Hypothalamus (tissue), 51 donors: ENCODE results near the gene KLRC3.
A peak's percentile ranks its signal among the peaks of the same experiment; 100 is the strongest.
"Not testable (repeated sequence)": the region's sequence is repeated elsewhere in the genome, so short reads cannot be mapped to it uniquely, and the experiment has no call there.

Source experiments
- DNase-seq, 51 donors: peaks; one replicate each; lab custom pipeline; 2025; lab: John Stamatoyannopoulos, UW

KLRC3 gene

GRCh38 chr12:10420334-10420733 lies at the start of gene KLRC3:
Gene KLRC3 (minus strand): TSS chr12:10420595. CDS start chr12:10420550, 45 bp downstream.
- DNase-seq, result not testable (repeated sequence)

DNA sequence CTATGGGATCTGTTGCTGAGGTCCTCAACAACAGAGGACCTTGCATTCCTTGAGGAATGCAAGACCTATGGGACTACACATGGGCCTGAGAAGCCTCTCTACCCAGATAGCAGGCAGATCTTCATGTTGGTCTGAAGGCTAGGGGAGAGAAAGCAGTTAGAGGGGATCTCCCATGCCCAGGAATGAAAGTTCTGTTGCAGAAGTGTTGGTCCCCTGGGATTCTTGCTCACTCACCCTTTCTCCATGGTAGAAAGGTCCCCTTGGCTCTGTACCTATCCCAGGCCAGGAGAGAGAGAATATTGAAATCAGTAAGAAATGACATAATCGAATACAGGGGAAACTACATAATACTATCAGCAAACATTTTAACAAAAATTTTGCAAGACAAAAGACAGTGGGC lies 49.3 kb upstream of the KLRC3 start:
- DNase-seq, result no peak

DNA sequence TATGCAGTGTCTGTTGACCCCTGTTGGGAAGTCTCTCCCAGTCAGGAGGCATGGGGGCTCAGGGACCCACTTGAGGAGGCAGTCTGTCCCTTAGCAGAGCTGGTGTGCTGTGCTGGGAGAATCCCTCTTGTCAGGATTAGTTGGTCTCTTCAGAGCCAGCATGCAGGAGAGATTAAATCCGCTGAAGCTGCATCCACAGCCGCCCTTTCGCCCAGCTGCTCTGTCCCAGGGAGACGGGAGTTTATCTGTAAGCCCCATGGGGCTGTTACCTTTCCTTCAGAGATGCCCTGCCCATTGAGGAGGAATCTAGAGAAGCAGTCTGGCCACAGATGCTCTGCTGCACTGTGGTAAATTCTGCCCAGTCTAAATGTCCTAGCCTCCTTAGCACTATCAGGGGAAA lies 45.9 kb upstream of the KLRC3 start:
- DNase-seq, result no peak

- no peak for DNase-seq
Observed at GRCh38 chr12:10457760-10458159, 37.4 kb upstream of the KLRC3 start.

GRCh38 chr12:10456856-10457255 lies 36.5 kb upstream of the KLRC3 start:
- no peak for DNase-seq

GRCh38 chr12:10455766-10456165 lies 35.4 kb upstream of the KLRC3 start:
- no peak for DNase-seq

- DNase-seq, result no peak
Observed at GRCh38 chr12:10454531-10454930, 34.1 kb upstream of the KLRC3 start.

DNA sequence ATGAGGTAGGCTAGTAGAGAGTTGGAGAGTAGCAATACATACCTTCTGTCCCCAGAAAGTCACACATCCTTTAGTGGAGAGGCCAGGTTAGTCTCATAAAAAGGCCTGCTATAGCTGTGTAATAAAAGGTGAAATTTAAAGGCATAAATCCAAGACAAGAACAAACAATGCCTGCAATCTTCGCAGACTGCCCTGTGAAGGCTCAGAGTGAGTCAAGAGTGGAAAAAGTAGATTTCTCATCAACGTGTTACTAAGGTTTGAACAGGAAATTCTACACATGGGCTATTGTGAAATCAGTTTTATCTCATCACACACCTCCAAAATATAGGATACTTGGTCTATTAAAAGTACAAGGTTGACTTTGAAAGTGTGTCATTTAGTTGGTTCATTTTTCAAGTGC lies 32.8 kb upstream of the KLRC3 start, which contains the start of gene KLRC1:
KLRC1 (minus strand) TSS at position 222 of the 400 bp plus-strand sequence. CDS start 2,221 bp downstream, outside the sequence.
- no peak for DNase-seq

DNA sequence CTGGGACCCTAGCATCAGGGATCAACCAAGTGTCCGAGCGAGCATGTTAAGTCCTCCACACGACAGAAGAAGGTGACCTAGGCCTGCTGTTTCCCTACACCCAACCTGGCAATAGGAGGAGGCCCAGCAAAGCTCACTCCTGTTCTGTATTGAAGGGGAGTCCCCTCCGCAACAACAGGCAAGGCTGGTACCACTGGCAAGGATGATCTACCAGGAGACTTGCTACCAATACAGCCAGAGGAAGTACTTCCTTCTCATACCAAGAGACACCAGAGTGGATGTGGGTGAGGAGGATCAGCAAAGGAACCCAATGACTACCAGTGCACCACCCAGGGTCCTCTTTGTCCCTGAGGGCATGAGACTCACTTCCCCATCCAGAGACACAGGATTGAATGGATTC lies 27.8 kb upstream of the KLRC3 start:
- no peak for DNase-seq

- DNase-seq, result not testable (repeated sequence)
Observed at GRCh38 chr12:10446052-10446451, 25.7 kb upstream of the KLRC3 start.

- peak in 3 of 51 donors; percentile 2 to 9 (median 4) for DNase-seq
Observed at GRCh38 chr12:10441144-10441543, 20.7 kb upstream of the KLRC3 start.

- DNase-seq, result not testable (repeated sequence)
Observed at GRCh38 chr12:10439608-10440274, 19.3 kb upstream of the KLRC3 start.

DNA sequence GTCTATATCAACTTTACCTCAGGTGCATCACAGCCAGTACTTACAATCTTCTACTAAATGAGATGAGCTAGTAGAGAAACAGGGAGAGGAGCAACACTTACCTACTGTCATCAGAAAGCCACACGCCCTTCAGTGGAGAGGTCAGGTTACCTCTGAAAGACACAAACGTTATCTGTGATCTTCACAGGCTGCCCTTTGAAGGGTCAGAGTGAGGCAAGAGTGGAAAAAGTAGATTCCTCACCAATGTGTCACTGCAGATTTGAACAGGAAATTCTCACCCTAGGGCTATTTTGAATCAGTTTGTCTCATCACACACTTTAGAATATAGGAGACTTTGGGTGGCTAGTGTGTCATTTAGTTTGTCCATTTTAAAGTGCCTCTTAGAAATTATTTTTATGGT lies 17.2 kb upstream of the KLRC3 start:
- DNase-seq, result not testable (repeated sequence)

DNA sequence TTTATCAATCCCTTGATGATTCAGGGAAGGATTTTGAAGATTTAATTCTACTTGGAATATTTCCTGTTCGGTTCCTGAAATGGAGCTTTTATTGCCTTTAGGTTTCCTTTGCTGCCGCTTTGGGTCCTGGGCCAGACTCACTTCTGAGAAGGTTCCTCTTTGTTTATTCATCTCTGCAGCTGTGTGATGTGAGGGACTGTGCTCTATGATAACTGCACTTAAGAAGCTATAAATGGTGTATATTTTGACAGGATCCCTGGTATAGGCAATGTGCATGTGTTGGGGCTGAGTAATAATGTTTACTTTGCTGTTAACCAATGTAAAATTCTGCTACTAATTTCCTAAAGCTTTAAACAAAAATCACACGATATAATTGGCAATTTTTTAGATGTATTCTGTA lies 15.4 kb upstream of the KLRC3 start, which contains the start of gene KLRC2:
KLRC2 (minus strand) TSS at position 195 of the 400 bp plus-strand sequence; CDS start at position 171, 24 bp downstream.
- DNase-seq, result peak in 7 of 51 donors; percentile 6 to 30 (median 12)

- not testable (repeated sequence) for DNase-seq
Observed at GRCh38 chr12:10430623-10431022, 10.2 kb upstream of the KLRC3 start.

- peak in 9 of 51 donors; percentile 3 to 34 (median 16) for DNase-seq
Observed at GRCh38 chr12:10425938-10426337, 5.5 kb upstream of the KLRC3 start.

- DNase-seq, result not testable (repeated sequence)
Observed at GRCh38 chr12:10424260-10424899, 4.0 kb upstream of the KLRC3 start.

DNA sequence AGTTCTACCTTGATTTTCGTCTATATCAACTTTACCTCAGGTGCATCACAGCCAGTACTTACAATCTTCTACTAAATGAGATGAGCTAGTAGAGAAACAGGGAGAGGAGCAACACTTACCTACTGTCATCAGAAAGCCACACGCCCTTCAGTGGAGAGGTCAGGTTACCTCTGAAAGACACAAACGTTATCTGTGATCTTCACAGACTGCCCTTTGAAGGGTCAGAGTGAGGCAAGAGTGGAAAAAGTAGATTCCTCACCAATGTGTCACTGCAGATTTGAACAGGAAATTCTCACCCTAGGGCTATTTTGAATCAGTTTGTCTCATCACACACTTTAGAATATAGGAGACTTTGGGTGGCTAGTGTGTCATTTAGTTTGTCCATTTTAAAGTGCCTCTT lies 1.8 kb upstream of the KLRC3 start:
- not testable (repeated sequence) for DNase-seq

GRCh38 chr12:10409392-10409791 lies 11.0 kb downstream of the KLRC3 start, which contains the start of gene KLRC4:
Gene KLRC4 (minus strand): TSS chr12:10409757. CDS start chr12:10409575, 182 bp downstream.
- DNase-seq, result no peak

GRCh38 chr12:10408842-10409241 lies 11.6 kb downstream of the KLRC3 start:
- no peak for DNase-seq

DNA sequence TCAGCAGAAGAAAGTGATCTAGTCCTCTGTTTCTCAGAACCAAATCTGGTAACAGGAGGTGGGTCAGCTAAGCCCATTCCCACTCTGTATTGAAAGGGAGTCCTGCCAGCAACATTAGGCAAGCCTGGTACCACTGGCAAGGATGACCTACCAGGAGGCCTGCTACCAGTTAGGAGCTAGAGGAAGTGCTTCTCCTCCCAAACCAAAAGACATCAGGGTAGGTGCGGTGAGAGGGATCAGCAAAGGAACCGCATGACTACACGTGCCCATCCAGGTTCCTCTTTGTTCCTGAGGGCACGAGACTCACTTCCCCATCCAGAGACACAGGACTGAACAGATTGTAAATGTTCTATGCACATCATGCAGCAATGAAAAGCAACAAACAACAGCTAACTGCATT lies 13.7 kb downstream of the KLRC3 start:
- no peak for DNase-seq

DNA sequence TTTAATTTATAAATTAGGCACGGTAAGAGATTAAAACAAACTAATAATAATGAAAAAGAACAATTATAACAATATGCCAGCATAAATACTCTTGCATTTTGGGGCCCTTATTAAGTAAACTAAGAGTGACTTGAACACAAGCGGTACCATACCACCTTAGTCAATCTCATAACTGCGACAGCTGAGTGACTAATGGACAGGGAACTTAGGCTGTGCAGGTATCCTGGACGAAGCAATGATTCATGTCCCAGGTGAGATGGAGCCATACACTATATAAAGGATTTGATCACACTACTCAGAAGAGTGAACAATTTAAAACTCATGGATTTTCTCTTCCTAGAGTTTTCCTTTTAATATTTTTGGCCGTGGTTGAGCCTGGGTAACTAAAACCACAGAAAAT lies 15.1 kb downstream of the KLRC3 start:
- DNase-seq, result no peak
